Heart right ventricle (tissue), 16 donors: ENCODE measurements around the gene HLCS. TPM values are rescaled to one million over a fixed set of nuclear protein-coding genes. Genes with fewer than 3 reads are reported as not detected.
A peak's percentile ranks its signal among the peaks of the same experiment; 100 is the strongest.

Source experiments
- ATAC-seq, 8 donors: fragments of 200-7000 bp; cut with Tn5 transposase; one replicate each; pipeline ENCODE4 v1.9.1; 2020; ENCODE audit warnings: mild to moderate bottlenecking in 8 of 8, moderate library complexity in 8 of 8, moderate number of reproducible peaks in 1 of 8
- DNase-seq, 2 donors: peaks; one replicate each; pipeline ENCODE4 v3.0.0-alpha.2; 2020
- H3K27ac ChIP-seq, 10 donors: fragments of 200-600 bp; sonication (generic) in 2 of 10; one replicate each; pipeline versions ENCODE4 v1.5.0 to v1.8.0; 2020 to 2022; ENCODE audit warnings: mild to moderate bottlenecking in 3 of 10
- H3K27me3 ChIP-seq, 7 donors: fragments of 200-600 bp; one replicate each; pipeline ENCODE4 v1.8.0; 2021 to 2022; ENCODE audit warnings: mild to moderate bottlenecking in 2 of 7
- H3K36me3 ChIP-seq, 9 donors: fragments of 200-600 bp; sonication (generic) in 1 of 9; one replicate each; pipeline versions ENCODE4 v1.5.0 to v1.8.0; 2020 to 2022; ENCODE audit warnings: mild to moderate bottlenecking in 2 of 9
- H3K4me1 ChIP-seq, 9 donors: fragments of 200-600 bp; sonication (generic) in 1 of 9; one replicate each; pipeline versions ENCODE4 v1.5.0 to v1.8.0; 2020 to 2022; ENCODE audit warnings: mild to moderate bottlenecking in 4 of 9
- H3K4me3 ChIP-seq, 10 donors: fragments of 200-600 bp; sonication (generic) in 2 of 10; one replicate each; pipeline versions ENCODE4 v1.5.0 to v1.8.0; 2020 to 2022; ENCODE audit warnings: mild to moderate bottlenecking in 7 of 10, moderate library complexity in 2 of 10
- H3K9me3 ChIP-seq, 11 donors: fragments of 200-600 bp in 10 of 11; sonication (generic) in 2 of 11; one replicate each; pipeline versions ENCODE4 v1.5.0 to v1.8.0; 2013 to 2022; ENCODE audit warnings: mild to moderate bottlenecking in 2 of 11, control low read depth in 1 of 11, moderate library complexity in 1 of 11
- CTCF ChIP-seq, 9 donors: fragments of 200-600 bp; sonication (generic) in 2 of 9; IDR thresholded peaks; one replicate each; pipeline versions ENCODE4 v1.5.0 to v1.8.0; 2021 to 2022; ENCODE audit warnings: antibody characterized with exemption in 9 of 9, mild to moderate bottlenecking in 5 of 9, moderate library complexity in 1 of 9
- WGBS, 2 donors: extraction: QIAGEN DNeasy Blood & Tissue Kit; methylation state at CpG; one replicate each; pipeline ENCODE4 v1.1.7; 2013; ENCODE audit warnings: inconsistent platforms in 1 of 2; 5-methylcytosine and 5-hydroxymethylcytosine counted together
- intact Hi-C, 10 donors: fragments of 100-400 bp; cut with DNase I; formaldehyde crosslinking; loops; one replicate each; pipeline versions ENCODE4 v1.11.1 to v1.14.2; 2022
- polyA plus RNA-seq, 2 donors: library from polyadenylated mRNA; stranded (reverse); fragments of 200-250 nt; gene quantifications; one replicate each; pipeline ENCODE4 v1.2.3, GENCODE V29; 2013
- total RNA-seq, 10 donors: library from RNA; stranded (reverse); fragmentation: NEBNext Ultra II Directional in 3 of 10; extraction: Animal tissue kit (Norgen Biotek cat#: 25700) in 3 of 10; gene quantifications; one replicate each; pipeline versions ENCODE4 v1.2.1 to v1.2.4, GENCODE V29; 2021 to 2023
- donor health status: Arrhythmogenic right ventricular cardiomyopathy.
- donor health status: ischemic (EF 13 %, LVEDD 7.1; RV severe dilation, severe dysfunction).
- donor health status: healthy with polysubstance abuse.
- donor health status: DM: no; HTN: yes; CAD: no.
- donor health status: DM: no; HTN: no; CAD: no.
- donor health status: ischemic (EF 25% LVEDD 6.9; RV normal size, moderate dysfunction).
- donor health status: ischemic (EF 25% LVEDD 5.7; RV mildly dilated, moderate dysfunction).
- donor health status: healthy.
- donor health status: DM: yes; HTN: yes; CAD: no.
- donor health status: Ischemic cardiomyopathy.
- donor health status: ischemic (EF 35%, LVEDD 5.7; RV mildly dilated, moderate dysfunction).
- donor health status: nonischemic (EF 11% LVEDD 7.7; RV severe dilation, severe dysfunction).
- donor health status: DM: yes; HTN: yes; CAD: no.
- donor health status: PGD.
- donor health status: ischemic (EF 29% LVEDD 5.4; RV normal size, mild dysfunction).
- donor health status: nonischemic (EF 23%, LVEDD 6.1; RV moderate dilation, normal function).

The HLCS gene
- total and polyA plus RNA-seq, 12 donors: 2.0 to 9.6 (median 6.7) TPM

- intact Hi-C loops: loop anchor here in 2 of 10 donors (10.0 kb wide), 2 partner anchors 59 to 169 kb away; no protein-coding TSS in a partner anchor
- Histone ChIP-seq H3K4me3 (no peak overlapping the region), H3K4me1 (peaks cover 0 to 22% (median 11%) of the 10 kb centered on the region in 9 donors), H3K27ac (no peak overlapping the region), H3K36me3 (no peaks in the 10 kb centered on the region), H3K9me3 (no peaks in the 10 kb centered on the region), H3K27me3 (no peaks in the 10 kb centered on the region)
- no peak for DNase-seq
- TF ChIP-seq CTCF (IDR thresholded peaks at IDR 0.05): no peak
- ATAC-seq: no peak
- 99% methylated on average over 8 of the region's 8 CpGs for WGBS, 2 donors
Observed at GRCh38 chr21:36913247-36914169, 53.0 kb downstream of the HLCS start.

GRCh38 chr21:36910581-36911307, 55.7 kb downstream of the HLCS start:
- 74 to 77% methylated on average over 17 of the region's 17 CpGs for WGBS, 2 donors
- intact Hi-C loops: loop anchor here in 2 of 10 donors (10.0 kb wide), 2 partner anchors 56 to 166 kb away; no protein-coding TSS in a partner anchor
- no peak for TF ChIP-seq CTCF (IDR thresholded peaks at IDR 0.05)
- H3K4me1 ChIP-seq: peaks cover 0 to 4% (median 0%) of the 10 kb centered on the region in 9 donors
- no peaks in the 10 kb centered on the region for H3K36me3 ChIP-seq
- H3K9me3 ChIP-seq: no peaks in the 10 kb centered on the region
- ATAC-seq (peak in 5 of 8 donors; percentile 17 to 74 (median 58)), DNase-seq (peak; percentile 17 to 32)
- H3K27me3 ChIP-seq: no peaks in the 10 kb centered on the region
- H3K4me3 ChIP-seq: no peak overlapping the region
- no peak overlapping the region for H3K27ac ChIP-seq

GRCh38 chr21:36909901-36910561, 56.4 kb downstream of the HLCS start:
- Histone ChIP-seq H3K4me3 (no peak overlapping the region), H3K27ac (no peak overlapping the region), H3K27me3 (no peaks in the 10 kb centered on the region), H3K4me1 (peaks cover 0 to 4% (median 0%) of the 10 kb centered on the region in 9 donors), H3K9me3 (no peaks in the 10 kb centered on the region), H3K36me3 (no peaks in the 10 kb centered on the region)
- no peak for TF ChIP-seq CTCF (IDR thresholded peaks at IDR 0.05)
- ATAC-seq: no peak
- DNase-seq: no peak
- intact Hi-C loops: loop anchor here in 2 of 10 donors (10.0 kb wide), 2 partner anchors 55 to 165 kb away; no protein-coding TSS in a partner anchor
- 94 to 96% methylated on average over 16 of the region's 16 CpGs for WGBS, 2 donors

GRCh38 chr21:36909423-36909822, 57.0 kb downstream of the HLCS start:
- intact Hi-C loops: no loop called here
- H3K9me3 ChIP-seq: no peaks in the 10 kb centered on the region
- ATAC-seq: no peak
- H3K27ac ChIP-seq: no peak overlapping the region
- 92 to 96% methylated on average over 5 of the region's 5 CpGs for WGBS, 2 donors
- no peak for DNase-seq
- H3K27me3 ChIP-seq: no peaks in the 10 kb centered on the region
- no peak for TF ChIP-seq CTCF (IDR thresholded peaks at IDR 0.05)
- no peak overlapping the region for H3K4me3 ChIP-seq
- H3K36me3 ChIP-seq: no peaks in the 10 kb centered on the region
- H3K4me1 ChIP-seq: peaks cover 0 to 4% (median 0%) of the 10 kb centered on the region in 9 donors
